Measurements from ENCODE around the gene PFKFB1.

DNA sequence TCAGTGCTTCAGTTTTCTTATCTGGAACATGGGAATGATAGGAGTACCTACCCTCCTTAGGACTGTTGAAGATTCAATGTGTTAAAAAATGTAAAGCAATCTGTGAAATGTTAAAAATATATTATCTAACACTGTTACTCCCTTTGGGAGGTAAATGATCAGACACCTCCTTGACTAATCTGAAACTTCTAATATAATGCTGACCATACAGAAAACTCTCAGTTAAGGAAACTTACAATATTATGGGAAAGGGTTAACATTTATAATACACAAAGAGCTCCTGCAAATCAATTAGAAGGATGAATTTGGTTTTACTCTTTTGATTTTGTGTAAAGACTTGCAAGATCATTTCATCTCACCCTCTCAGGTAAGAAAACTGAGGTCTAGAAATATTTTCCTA is 1.6 kb upstream of the PFKFB1 start:
- TF ChIP-seq YY1 (IDR thresholded peaks at IDR 0.05; ENCODE audit: insufficient read depth, insufficient replicate concordance, low read depth, low read length) (no peak), NFE2L1 (CRISPR knock-in tag; IDR thresholded peaks at IDR 0.05; ENCODE audit: borderline replicate concordance) (no peak)

All from HepG2 (cell line).